ENCODE results near the gene DSCAML1.

DNA sequence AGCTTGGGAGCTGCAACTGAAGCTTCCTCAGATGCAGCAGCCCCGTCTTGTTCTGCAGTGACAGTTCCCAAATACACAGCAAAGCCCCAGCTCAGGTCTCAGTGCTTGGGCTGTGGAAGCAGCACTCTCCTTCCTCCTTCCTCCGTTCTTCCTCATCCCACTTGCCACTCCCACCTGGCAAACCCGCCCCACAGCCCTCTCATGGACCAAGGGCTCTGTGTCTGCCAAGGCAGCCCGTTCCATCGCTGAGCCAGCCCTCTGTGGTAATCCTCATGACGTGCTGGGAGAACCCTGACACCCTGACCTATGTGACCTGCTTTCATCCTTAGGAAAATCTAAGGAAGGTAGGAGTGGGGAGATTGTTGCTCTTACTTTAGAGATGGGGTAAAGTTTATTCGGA lies 157.0 kb downstream of the DSCAML1 start:
- TF ChIP-seq, protein P1, sequence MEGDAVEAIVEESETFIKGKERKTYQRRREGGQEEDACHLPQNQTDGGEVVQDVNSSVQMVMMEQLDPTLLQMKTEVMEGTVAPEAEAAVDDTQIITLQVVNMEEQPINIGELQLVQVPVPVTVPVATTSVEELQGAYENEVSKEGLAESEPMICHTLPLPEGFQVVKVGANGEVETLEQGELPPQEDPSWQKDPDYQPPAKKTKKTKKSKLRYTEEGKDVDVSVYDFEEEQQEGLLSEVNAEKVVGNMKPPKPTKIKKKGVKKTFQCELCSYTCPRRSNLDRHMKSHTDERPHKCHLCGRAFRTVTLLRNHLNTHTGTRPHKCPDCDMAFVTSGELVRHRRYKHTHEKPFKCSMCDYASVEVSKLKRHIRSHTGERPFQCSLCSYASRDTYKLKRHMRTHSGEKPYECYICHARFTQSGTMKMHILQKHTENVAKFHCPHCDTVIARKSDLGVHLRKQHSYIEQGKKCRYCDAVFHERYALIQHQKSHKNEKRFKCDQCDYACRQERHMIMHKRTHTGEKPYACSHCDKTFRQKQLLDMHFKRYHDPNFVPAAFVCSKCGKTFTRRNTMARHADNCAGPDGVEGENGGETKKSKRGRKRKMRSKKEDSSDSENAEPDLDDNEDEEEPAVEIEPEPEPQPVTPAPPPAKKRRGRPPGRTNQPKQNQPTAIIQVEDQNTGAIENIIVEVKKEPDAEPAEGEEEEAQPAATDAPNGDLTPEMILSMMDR (IDR thresholded peaks at IDR 0.05; ENCODE audit: low read depth, low read length): no peak
- TF ChIP-seq EZH2phosphoT487 (IDR thresholded peaks at IDR 0.05; ENCODE audit: low read depth): no peak
